ENCODE results near the gene CD151.

- no peak for TF ChIP-seq YY1 (IDR thresholded peaks at IDR 0.05)
- TF ChIP-seq CTCF (IDR thresholded peaks at IDR 0.05; ENCODE audit: low read depth, low read length, missing input control): no peak
- TF ChIP-seq GABPA (IDR thresholded peaks at IDR 0.05 in 1 of 2, conservative IDR thresholded peaks at IDR 0.05 in 1 of 2): no peak
- no peak for TF ChIP-seq TAF1 (conservative IDR thresholded peaks at IDR 0.05)
- no peak for TF ChIP-seq RAD21 (IDR thresholded peaks at IDR 0.05)
- TF ChIP-seq ATF3 (IDR thresholded peaks at IDR 0.05): no peak
- no peak for TF ChIP-seq FOXA1 (IDR thresholded peaks at IDR 0.05)
- TF ChIP-seq JUND (IDR thresholded peaks at IDR 0.05): no peak
Measured at GRCh38 chr11:794766-795633, 37.8 kb upstream of the CD151 start.

Measured in liver (tissue), 3 donors.